LoVo (cell line): ENCODE measurements around the gene GAK.

Experiments
- DNase-seq: peaks from one replicate; pipeline ENCODE4 v3.0.0-alpha.2; 2016; ENCODE audit warnings: low spot score

GAK gene

DNA sequence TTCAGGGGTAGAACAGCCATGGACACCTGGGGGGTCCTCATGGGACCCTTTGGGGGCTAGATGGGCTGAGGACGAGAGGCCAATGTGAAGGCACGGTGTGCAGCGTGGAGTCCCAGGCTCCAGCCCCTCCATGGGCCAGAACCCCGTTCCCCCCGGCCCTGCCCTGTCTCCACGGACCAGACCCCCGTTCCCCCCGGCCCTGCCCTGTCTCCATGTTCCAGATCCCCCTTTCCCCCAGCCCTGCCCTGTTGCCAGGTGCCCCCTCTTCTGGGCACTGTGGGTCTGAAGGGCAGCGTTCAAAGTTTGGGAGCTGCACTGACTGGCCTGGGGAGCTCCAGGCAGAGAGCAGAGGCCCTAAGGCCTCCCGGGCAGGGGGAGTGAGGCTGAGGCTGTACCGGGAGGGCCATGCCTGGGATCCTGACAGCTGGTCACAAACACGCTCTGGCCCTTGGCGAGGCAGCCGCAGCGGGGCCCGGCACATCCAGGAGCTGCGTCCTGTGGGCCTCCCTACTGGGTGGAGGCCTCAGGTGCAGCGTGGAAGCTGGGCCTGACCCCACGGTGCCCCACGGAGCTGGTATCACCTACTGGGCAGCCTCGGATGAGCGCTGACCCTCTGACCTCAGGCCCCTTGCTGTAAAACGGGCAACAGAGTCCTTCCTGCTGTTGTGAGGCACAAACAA, 32.4 kb upstream of the GAK start:
- DNase-seq, result no peak

DNA sequence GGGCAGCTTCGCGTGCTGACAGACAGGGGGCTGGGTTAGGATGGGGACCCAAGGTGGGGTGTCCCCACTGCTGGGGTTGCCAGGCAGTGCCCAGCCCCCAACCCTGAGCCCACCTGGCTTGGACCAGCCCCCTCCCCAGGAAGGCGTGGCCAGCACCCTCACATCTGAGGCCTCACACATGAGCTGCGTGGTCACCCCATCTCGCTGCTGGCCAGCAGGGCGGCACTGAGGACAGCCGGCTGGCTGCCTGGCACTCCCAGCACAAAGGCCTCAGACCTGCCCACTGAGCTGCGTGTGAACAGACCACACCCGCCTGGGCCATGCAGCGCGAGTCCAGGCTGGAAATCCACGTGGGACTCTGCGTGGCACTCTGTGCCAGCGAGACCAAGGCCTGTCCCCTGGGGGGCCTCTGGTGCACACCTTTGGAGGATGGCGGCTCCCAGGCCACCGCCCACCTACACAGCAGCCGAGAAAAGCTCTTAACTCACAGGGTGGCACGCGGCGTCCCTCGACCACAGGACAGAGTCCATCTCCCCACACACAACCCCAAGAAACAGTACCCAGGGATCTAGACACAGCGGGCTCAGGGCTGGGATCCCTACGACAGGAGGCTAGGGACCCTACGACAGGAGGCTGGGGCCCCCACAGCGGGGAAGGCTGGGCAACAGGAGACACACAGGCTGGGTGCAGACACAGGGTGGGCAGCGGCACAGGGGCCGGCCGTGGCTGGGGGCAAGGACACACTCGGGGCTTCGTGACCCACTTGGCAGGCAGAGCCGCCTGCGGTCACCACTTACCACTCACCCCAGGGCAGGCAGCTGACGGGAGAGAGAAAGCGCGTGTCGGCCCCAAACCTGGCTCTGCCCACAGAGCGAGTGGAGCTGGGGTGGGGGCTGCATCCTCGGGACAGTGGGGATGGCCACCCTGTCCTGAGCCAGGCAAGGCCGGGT, 31.4 kb upstream of the GAK start:
- DNase-seq, result no peak

DNA sequence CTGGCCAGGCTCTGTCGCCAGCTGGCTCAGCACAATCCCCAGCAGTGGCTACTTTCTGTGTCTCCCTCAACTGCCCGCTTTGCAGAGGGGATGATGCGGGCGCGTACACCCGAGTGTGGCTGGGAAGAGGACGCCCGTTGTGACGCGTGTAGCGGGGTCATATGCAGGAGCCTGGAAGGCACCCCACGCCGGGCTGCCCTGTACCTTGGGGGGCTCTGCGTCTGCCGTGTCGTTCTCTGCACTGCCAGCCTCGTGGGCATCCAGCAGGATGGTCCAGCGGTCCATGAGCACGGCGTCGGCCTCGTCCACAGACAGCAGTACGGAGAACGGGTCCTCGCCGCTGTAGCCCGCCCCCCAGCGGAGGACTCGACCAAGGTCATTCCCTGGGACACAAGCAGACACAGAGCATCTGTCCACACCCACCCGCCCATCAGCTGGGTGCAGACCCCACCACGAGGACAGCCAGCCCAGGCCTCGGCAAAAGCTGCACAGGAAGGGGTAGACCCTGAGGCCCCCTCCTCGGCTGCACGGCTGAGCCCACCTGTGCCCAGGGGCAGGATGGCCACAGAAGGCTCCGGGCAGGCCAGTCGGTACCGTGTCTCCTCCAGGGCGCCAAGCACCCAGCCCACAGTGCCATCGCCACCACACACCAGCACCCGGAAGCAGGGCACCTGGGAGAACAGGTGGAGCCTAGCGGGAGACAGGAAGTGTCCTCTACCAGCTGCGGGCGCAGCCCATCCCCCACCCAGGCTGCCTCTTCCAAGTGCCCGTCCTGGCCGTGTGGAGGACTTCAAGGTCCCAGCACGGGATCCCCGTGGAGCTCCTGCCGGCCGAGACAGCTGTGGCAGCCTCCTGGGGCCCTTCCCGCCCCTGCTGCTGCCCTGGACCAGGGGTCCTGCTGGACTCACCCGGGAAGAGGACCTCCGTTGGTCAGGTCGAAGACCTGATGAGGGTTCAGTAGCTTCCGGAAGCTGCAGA, 30.4 kb upstream of the GAK start:
- DNase-seq, result no peak

DNA sequence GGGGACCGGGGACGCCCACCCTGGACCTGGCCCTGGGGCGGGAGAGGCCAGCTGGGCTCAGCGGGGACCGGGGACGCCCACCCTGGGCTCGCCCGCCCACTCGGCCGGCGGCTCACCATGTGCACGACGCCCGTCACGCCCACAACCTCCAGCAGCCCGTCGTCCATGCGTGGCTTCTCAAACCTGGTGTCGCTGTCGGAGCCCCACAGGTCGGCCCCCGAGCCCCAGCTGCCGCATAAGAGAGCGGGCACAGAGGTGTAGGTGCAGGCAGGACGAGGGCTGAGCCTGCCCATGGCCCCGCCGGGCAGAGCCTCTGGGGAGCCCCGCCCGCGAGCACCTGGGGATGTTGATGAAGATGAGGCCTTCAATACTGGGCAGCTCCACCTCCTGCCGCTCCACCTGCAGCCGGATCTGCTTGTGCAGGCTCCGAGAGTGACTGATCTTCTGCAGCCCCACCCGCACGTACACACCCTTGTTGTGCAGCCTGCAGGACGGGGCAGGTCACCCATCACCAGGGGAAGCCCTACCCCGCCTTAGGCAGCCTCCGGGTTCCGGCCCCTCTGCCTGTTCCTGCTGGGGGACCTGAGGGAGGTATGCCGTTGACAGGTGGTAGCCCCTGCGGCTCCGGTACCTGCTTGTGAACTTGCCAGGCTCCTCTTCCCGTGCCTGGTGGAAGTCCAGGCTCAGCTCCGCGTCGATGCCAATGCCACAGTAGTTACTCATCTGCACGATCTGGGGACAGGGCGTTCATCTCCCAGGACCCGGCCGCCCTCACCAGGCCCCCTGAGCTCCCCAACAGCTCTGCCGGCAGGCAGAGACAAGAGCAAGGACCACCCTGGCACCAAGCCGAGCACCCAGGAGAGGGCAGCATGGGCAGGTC, 29.5 kb upstream of the GAK start:
- no peak for DNase-seq

DNA sequence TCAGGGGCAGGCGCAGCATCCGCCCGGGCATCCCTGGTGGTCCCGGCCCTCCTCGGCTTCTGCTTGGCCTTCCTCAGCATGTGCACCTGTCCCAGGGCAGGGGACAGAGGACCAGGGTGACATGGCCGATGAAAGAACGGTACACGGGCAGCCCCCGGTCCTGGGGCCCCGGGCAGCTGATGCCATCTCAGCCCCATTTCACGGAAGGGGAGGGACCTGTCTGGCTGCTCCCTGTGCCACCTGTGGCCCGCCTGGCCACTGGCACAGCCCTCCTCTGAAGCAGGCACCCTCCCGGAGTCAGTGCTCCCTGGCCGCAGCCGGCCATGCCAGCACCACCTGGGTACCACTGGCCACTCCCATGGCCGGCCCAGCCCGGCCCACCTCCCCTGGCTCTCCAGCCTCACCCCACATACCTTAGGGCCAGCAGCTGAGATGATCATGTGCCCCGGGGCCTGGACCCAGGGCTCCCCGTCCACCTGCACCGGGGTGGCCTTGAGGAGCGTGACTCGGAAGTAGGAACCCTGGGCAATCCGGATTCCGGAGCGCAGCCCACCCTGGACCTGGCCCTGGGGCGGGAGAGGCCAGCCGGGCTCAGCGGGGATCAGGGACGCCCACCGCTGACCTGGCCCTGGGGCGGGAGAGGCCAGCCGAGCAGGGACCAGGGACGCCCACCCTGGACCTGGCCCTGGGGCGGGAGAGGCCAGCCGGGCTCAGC, 28.7 kb upstream of the GAK start:
- DNase-seq, result no peak

DNA sequence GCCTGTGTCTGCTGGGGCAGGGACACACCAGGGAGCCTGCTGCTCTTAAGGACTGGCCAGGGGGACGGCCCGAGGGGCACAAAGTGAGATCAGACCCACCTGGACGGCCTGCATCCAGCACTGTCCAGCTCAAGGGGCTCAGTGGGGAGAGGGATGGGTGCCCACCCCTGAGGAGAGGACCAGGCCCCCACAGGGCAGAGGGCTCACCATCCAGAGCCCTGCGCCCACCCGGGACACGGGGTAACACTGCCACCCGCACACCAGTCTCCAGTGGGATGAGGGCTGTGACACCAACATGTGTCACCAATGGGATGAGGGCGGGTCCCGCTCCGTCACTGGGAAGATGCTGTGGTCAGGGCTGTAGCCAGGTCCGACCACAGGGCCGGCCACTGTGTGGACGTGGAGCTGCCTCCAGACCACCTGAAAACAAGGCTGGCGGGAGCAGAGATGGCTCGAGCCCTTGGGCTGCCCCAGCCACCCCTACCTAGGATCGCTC, 28.1 kb upstream of the GAK start:
- DNase-seq, result no peak

DNA sequence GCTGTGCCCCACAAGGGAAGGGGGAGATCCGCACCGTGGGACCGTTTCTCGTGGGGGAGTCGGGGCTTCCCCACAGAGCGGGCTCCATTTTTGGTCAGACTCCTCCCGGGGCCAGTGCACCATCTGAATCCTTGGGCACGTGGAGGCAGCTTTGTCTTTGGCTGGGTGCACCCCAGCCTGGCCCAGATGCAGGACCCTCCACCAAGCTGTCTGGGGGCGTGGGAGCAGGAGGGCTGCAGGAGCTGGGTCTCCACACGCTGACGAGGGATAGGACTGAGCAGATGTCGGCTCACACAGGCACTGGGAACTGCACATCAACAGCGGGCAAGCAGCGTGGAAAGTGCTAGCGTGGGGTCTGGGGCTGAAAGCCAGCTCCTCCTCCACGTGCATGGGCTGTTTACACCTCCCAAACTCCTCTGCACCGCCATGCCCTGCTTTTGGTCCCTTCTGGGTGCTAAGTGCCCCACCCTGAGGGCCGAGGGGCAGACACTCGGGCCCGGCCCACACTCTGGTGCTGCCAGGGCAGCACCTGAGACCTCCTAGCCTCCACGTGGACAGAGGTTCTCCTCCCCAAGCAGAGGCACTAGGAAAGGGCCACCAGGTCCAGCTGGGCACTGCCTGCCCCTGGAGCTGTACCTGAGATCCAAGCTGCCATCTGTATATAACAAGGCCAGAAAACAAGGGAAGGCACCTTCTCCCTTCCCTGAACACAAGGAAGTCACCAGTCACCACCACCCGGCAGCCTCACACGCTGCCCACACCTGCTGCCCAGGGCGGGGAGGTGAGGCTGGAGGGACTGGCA, 27.4 kb upstream of the GAK start:
- no peak for DNase-seq

DNA sequence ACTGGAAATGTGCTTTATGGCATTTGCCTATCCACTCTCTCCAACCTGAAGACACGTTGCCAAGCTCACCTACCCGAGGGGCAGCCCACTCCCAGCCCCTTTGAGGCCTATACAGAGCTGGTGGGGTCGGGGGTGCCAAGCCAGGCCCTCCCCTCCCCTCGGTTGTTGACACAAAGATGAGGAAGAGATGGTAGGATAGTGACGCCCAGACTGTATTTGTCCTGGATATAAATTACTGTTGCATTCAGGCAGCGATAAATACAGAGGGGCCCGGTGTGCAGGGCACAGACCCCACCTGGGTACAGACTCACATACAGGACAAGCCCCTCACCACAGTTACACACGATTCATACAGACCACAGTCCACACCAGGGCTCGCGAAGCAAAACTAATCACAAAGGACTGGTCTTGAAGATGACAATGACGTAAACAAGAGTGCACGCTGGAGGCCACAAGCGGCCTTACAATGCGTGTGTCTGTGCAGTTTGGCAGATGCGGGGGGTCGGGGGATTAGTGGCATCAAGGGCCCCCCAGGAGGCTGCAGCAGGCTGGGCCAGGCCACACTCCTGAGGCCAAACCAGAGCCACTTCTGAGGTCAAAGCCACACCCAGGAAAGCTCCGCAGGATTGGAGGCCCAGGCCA, 26.7 kb upstream of the GAK start:
- no peak for DNase-seq

DNA sequence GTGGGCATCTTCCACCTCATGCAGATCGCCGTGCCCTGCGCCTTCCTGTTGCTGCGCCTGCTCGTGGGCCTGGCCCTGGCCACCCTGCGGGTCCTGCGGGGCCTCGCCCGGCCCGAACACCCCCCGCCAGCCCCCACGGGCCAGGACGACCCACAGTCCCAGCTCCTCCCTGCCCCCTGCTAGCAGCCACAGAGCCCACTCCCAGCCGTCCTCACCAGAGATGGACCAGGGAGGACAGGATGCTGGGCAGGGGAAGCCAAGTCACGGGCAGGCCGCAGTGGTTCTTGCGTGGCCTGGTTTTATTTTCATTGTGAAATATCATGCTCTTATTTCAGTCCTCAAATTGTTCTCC, 26.2 kb upstream of the GAK start:
- no peak for DNase-seq

DNA sequence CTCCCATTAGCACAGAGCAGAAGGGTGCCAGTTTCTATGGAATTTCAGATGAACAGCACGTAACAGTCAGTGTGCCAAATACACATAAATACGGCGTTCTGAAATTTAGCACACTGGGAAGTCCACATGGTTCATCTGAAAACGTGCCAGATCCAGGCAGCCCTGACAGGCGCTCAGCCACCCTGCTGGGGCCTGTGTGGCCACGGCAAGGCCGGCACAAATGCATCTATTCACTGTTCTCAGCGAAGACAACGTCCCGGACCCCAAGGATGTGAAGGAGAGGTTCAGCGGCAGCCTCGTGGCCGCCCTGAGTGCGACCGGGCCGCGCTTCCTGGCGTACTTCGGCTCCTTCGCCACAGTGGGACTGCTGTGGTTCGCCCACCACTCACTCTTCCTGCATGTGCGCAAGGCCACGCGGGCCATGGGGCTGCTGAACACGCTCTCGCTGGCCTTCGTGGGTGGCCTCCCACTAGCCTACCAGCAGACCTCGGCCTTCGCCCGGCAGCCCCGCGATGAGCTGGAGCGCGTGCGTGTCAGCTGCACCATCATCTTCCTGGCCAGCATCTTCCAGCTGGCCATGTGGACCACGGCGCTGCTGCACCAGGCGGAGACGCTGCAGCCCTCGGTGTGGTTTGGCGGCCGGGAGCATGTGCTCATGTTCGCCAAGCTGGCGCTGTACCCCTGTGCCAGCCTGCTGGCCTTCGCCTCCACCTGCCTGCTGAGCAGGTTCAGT, 25.6 kb upstream of the GAK start:
- DNase-seq, result no peak

DNA sequence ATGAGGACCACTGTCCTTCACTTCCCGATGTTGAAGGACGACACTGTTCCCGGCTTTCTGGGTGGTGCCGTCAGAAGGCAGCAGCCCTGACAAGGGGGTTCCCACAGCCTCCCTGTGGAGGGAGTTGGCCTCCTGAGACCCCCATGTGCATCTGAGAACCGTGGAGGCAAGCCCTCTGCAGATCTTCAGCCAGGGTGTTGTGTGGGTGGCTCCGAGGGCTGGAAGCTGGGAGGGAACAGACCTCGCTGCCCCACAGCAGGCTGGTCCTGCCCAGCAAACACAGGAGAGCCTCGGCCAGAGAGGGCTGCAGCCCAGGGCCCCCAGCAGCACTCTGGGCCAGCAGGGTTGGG, 25.1 kb upstream of the GAK start:
- no peak for DNase-seq

DNA sequence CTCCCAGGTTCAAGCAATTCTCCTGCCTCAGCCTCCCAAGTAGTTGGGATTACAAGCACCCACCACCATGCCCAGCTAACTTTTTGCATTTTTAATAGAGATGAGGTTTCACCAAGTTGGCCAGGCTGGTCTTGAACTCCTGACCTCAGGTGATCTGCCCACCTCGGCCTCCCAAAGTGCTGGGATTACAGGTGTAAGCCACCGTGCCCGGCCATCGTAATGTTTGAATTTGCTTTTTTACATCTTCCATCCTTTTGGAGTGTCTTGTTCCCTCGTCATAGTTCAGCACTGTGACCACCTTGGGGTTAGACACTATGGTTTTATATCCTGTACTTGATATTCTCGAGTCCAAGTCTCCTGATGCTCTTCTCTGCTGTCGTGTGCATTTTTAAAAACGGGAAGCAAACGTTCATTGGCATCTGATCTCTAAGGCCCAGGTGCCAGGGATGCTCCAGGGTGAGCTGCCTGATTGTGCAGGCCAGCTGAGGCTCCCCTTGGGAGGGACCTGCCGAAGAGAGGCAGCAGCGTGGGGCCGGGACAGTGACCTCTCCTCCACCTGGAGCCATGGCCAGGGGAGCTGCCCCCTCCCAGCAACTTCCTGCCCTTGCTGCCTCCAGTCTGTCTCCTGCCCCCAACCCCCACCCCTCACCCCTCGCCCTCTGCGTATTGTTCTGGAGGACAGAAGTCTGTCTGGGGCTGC, 24.6 kb upstream of the GAK start:
- no peak for DNase-seq

DNA sequence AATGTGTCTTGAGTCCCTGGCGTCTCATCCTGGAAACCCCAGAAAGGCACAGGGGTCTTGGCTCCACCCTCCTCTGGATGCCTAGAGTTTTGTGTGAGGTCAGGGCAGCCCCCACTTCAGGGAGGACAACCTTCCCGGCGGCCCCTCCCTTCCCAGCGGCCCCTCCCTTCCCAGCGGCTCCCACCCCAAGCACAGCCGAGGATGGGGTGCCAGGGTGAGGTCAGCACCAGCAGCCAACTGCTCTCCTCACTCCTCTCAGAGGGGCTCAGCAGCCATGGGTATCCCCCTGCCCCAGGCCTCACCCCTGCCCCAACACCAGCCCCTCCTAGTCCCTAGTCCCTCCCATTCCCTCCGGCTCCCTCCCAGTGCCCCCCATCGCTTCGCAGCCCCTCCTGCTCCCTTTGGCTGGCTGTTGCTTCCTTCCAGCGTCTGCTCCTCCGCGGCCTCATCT, 23.8 kb upstream of the GAK start:
- no peak for DNase-seq

DNA sequence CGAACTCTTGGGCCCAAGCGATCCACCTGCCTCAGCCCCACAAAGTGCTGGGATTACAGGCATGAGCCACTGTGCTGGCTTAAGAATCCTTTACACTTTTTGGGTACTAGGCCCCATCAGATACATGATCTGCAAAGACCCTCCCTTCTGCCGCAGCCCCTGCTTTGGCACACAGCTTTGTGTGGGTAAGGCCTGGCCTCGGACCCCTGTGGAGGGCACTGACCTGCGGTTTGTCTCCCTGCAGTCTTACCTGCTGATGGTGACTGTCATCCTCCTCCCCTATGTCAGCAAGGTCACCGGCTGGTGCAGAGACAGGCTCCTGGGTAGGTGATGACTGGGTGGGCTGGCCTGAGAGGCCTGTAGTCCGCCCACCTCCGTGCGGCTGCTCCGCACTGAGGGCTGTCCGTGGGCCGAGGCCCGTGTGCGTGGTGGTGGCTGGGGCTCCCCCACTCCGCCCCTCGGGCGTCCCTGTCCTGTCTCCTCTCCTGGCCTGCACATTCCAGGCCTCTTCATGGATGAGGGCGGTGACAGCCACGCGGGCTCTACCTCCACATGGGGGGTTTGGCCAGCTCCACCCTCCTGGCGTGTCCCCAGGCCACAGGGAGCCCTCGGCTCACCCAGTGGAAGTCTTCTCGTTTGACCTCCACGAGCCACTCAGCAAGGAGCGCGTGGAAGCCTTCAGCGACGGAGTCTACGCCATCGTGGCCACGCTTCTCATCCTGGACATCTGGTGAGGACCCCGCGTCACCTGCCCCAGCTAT, 23.2 kb upstream of the GAK start:
- DNase-seq, result no peak

DNA sequence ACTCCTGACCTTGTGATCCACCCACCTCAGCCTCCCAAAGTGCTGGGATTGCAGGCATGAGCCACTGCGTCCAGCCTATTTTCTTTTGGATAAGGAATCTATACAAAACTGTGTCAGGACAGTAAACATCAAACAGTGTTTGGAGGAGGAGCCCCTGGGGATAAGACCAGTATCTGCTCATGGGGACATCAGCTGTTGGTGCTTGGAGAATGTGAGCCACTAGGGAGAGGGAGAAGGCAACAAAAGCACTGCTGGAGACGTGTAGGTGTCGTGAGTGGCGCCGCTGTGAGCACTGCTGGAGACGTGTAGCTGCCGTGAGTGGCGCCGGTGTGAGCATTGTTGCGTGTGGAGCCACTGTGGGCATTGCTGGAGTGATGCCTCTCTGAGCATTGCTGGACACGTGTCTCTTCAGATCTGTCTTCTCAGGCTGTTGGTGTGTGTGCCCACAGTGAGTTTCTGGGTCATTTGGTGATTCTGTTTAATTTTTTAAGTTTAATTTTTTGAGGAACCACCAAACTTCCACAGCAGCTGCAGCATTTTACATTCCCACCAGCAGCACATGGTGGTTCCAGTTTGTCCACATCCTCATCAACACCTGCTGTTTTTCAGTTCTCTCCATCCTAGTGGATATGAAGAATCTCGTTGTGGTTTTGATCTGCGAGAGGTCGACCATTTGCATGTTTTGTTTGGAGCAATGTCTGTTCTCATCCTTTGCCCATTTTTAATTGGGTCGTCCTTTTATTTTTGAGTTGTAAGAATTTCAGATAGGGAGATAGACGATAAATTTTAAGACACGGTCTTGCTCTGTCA, 22.3 kb upstream of the GAK start:
- DNase-seq, result no peak

DNA sequence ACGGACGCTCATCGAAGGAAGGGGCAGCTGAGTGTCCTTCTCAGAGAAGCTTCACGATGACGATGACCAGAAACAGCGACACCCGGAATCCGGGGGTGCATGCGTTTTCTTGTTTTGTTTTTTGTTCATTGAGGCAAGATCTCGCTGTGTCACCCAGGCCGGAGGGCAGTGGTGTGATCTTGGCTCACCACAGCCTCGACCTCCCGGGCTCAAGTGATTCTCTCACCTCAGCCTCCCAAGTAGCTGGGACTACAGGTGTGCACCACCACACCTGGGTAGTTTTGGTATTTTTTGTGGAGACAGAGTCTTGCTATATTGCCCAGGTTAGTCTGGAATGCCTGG, 21.4 kb upstream of the GAK start:
- no peak for DNase-seq
